ENCODE results near the gene KIAA0513. TPM values are rescaled to one million over a fixed set of nuclear protein-coding genes. Genes with fewer than 3 reads are reported as not detected.

KIAA0513 gene
- total RNA-seq, 3 donors from 2014 or later: 31.9 to 36.5 (median 33.5) TPM

DNA sequence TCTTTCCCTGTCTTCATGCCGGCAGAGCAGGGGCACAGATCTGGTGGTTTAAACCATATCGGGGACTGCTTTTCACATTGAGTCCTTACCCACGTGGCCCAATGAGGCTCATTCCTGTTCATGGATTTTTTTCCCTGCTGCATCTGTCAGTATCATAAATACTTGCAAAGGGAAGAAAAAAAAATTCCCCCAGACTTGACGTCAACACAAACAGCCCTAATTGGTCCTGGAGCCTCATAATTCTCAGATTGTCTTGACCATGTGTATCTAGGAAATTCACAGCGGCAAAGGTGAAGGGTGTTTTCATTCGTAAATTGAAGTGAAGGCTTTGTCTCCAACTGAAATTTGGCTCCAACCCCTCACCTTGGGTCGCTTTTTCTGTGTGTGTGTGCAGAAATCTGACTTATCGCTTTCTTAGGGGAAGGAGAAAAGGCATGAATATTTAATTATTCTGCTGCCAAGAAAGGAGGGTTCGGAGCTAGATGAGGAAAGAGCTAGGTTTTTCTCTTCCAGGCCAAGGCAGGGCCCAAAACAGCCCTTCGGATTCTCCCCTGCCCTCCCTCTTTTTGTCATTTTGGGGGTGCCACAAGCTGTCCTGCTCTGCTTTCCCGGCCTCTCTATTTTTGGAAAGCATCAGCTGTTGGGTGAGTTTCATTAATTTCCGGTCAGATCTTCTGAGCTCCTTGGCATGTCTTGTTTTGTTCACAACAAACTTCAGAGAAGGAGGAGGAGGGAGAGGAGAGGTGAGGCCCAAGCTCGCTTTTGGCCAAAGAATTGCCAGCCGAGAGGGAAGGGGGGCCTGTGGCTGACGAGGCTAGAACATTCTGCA, 102.5 kb downstream of the KIAA0513 start:
- intact Hi-C loops (cut with DNase I, micrococcal nuclease): no loop called here
- no peak overlapping the region for H3K4me3 ChIP-seq
- DNase-seq (no peak), ATAC-seq (peak; percentile 11)
- H3K4me1 ChIP-seq (ENCODE audit: low read depth): no peaks in the 10 kb centered on the region
- no peak for TF ChIP-seq CTCF (IDR thresholded peaks at IDR 0.05)
- no peaks in the 10 kb centered on the region for H3K9me3 ChIP-seq
- H3K36me3 ChIP-seq (ENCODE audit: low read depth): no peaks in the 10 kb centered on the region

- no peak for DNase-seq
- no peak for ATAC-seq
- H3K36me3 ChIP-seq (ENCODE audit: low read depth): no peaks in the 10 kb centered on the region
- no peaks in the 10 kb centered on the region for H3K4me1 ChIP-seq (ENCODE audit: low read depth)
- intact Hi-C loops (cut with DNase I, micrococcal nuclease): no loop called here
- no peaks in the 10 kb centered on the region for H3K9me3 ChIP-seq
- no peak overlapping the region for H3K4me3 ChIP-seq
- TF ChIP-seq CTCF (IDR thresholded peaks at IDR 0.05): no peak
These were observed 103.1 kb downstream of the KIAA0513 start for GRCh38 chr16:85130705-85131028.

- Histone ChIP-seq H3K36me3 (ENCODE audit: low read depth) (no peaks in the 10 kb centered on the region), H3K4me1 (ENCODE audit: low read depth) (peaks cover 6% of the 10 kb centered on the region), H3K4me3 (no peak overlapping the region), H3K9me3 (no peaks in the 10 kb centered on the region)
- TF ChIP-seq CTCF (IDR thresholded peaks at IDR 0.05): no peak
- ATAC-seq (no peak), DNase-seq (no peak)
- intact Hi-C loops (cut with DNase I, micrococcal nuclease): no loop called here
These were observed 105.1 kb downstream of the KIAA0513 start for GRCh38 chr16:85132456-85133289.

DNA sequence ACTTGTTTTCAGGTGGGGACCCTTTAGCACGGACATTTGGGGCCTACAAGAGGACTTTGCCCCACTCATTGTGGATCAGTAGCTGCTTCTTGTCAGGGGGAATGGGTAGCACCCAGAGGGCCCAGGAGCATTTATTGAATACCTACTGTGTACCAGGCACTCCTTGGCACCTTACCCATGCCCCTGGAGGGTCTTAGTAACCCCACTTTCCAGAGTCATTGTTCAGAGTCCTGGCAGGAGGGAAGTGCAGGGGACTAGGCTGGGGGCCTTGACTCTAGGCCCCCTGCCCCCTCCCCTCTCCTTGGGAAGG, 105.7 kb downstream of the KIAA0513 start:
- H3K4me1 ChIP-seq (ENCODE audit: low read depth): peaks cover 6% of the 10 kb centered on the region
- intact Hi-C loops (cut with DNase I, micrococcal nuclease): no loop called here
- no peaks in the 10 kb centered on the region for H3K36me3 ChIP-seq (ENCODE audit: low read depth)
- ATAC-seq: no peak
- TF ChIP-seq CTCF (IDR thresholded peaks at IDR 0.05): no peak
- H3K9me3 ChIP-seq: no peaks in the 10 kb centered on the region
- H3K4me3 ChIP-seq: no peak overlapping the region
- no peak for DNase-seq

DNA sequence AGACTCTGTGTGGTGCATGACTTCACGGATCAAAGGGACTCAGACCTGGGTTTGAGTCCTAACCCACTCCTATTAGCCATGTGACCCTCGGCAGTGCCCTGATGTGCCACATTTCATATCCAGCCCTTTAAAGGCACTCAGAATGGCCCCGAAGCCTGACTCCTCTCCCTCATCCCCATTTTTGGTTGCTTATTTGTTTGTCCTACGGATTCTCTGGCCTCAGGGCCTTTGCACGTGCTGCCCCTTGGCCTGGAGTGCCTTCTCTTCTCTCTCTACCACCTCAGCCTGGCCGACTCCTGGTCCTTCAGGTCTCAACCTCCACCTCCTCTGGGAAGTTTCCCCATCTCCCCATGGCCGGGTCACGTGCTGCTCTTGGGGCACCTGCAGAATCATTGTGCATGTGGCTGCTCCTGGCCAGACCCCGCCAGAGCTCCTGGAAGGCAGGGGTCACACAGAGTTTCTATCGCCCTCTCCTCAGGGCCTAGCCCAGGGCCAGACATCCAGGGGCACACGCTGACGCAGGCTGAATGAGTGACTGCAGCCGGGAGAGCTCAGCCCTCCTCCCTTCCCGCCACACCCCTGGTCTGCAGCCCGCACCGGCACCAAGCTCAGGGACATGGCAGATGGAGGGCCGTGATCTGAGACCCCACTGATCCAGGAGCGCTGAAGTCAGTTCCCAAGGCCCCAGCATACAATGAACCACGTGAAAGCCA, 106.6 kb downstream of the KIAA0513 start:
- ATAC-seq (no peak), DNase-seq (no peak)
- intact Hi-C loops (cut with DNase I, micrococcal nuclease): no loop called here
- no peaks in the 10 kb centered on the region for H3K9me3 ChIP-seq
- H3K4me3 ChIP-seq: no peak overlapping the region
- TF ChIP-seq CTCF (IDR thresholded peaks at IDR 0.05): no peak
- H3K36me3 ChIP-seq (ENCODE audit: low read depth): no peaks in the 10 kb centered on the region
- H3K4me1 ChIP-seq (ENCODE audit: low read depth): peaks cover 6% of the 10 kb centered on the region

Data from mucosa of descending colon (tissue), 3 donors.